ENCODE measurements around the gene NHLH2. TPM values are rescaled to one million over a fixed set of nuclear protein-coding genes. Genes with fewer than 3 reads are reported as not detected.

Gene NHLH2
- total and polyA plus RNA-seq, 12 donors: not detected

DNA sequence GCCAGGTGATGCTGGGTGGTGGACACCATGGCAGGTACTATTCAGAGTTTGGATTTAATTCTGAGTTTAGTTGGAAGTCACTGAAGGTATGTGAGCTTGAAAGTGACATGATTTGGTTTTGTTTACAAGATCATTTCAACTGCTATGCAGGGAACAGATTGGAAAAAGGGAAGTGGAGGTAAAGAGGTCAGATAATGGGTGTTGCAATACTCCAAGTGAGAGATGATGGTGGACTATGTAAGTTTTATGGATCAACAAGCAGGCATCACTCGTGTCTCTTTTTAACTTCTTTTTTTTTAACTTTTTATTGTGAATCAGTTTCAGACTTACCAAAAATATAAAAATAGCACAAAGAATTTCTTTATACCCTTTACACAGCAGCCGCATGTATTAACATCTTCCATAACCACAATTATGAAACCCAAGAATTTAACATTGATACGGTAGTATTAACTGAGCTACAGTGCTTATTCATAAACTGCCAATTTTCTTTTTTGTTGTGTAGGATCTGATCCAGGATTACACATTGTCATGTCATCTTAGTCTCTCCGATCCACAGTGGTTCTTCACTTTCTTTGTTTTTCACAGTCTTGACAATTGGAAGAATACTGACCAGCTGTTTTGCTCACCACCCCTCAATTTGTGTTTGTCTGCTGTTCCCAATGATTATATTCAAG, 24.9 kb upstream of the NHLH2 start:
- no peak overlapping the region for H3K27ac ChIP-seq
- peaks cover 0 to 11% (median 6%) of the 10 kb centered on the region in 7 donors for H3K27me3 ChIP-seq
- 54 to 61% methylated on average over 4 of the region's 4 CpGs for WGBS, 2 donors
- ATAC-seq (no peak), DNase-seq (no peak)
- intact Hi-C loops (cut with DNase I): no loop called here
- no peaks in the 10 kb centered on the region for H3K4me1 ChIP-seq
- no peak for TF ChIP-seq CTCF (IDR thresholded peaks at IDR 0.05)
- H3K36me3 ChIP-seq: no peaks in the 10 kb centered on the region
- no peaks in the 10 kb centered on the region for H3K9me3 ChIP-seq
- H3K4me3 ChIP-seq: no peak overlapping the region

- 80 to 84% methylated on average over 7 of the region's 7 CpGs for WGBS, 2 donors
- peaks cover 0 to 21% (median 12%) of the 10 kb centered on the region in 7 donors for H3K27me3 ChIP-seq
- intact Hi-C loops (cut with DNase I): no loop called here
Observed at GRCh38 chr1:115862403-115862802, 21.5 kb upstream of the NHLH2 start.

GRCh38 chr1:115854005-115854404, 13.1 kb upstream of the NHLH2 start:
- TF ChIP-seq CTCF (IDR thresholded peaks at IDR 0.05): no peak

More at GRCh38 chr1:115862403-115862802, 21.5 kb upstream of the NHLH2 start:
- Histone ChIP-seq H3K9me3 (no peaks in the 10 kb centered on the region), H3K4me3 (no peak overlapping the region), H3K4me1 (no peaks in the 10 kb centered on the region), H3K36me3 (no peaks in the 10 kb centered on the region), H3K27ac (no peak overlapping the region)
- DNase-seq (no peak), ATAC-seq (no peak)
- TF ChIP-seq CTCF (IDR thresholded peaks at IDR 0.05): no peak

GRCh38 chr1:115850937-115851336, 10.0 kb upstream of the NHLH2 start:
- H3K27me3 ChIP-seq: peaks cover 0 to 39% (median 24%) of the 10 kb centered on the region in 7 donors
- H3K9me3 ChIP-seq: peaks cover 0 to 14% (median 0%) of the 10 kb centered on the region in 11 donors

More at GRCh38 chr1:115854005-115854404, 13.1 kb upstream of the NHLH2 start:
- Histone ChIP-seq H3K9me3 (peaks cover 0 to 14% (median 0%) of the 10 kb centered on the region in 11 donors), H3K4me1 (no peaks in the 10 kb centered on the region), H3K36me3 (no peaks in the 10 kb centered on the region), H3K27ac (no peak overlapping the region), H3K4me3 (no peak overlapping the region), H3K27me3 (peaks cover 0 to 18% (median 3%) of the 10 kb centered on the region in 7 donors)
- DNase-seq: no peak
- intact Hi-C loops (cut with DNase I): no loop called here
- ATAC-seq: no peak
- WGBS, 2 donors: 39 to 70% methylated on average over 2 of the region's 2 CpGs

More at GRCh38 chr1:115850937-115851336, 10.0 kb upstream of the NHLH2 start:
- WGBS, 2 donors: 76 to 86% methylated on average over 2 of the region's 2 CpGs
- Histone ChIP-seq H3K4me3 (no peak overlapping the region), H3K4me1 (no peaks in the 10 kb centered on the region), H3K27ac (no peak overlapping the region), H3K36me3 (no peaks in the 10 kb centered on the region)
- intact Hi-C loops (cut with DNase I): no loop called here
- TF ChIP-seq CTCF (IDR thresholded peaks at IDR 0.05): no peak
- no peak for ATAC-seq
- DNase-seq: no peak

All from heart right ventricle (tissue), 16 donors.